GM12865 (cell line): Measurements from ENCODE around the gene EN1.

Experiments used
- DNase-seq: peaks from one replicate; pipeline ENCODE4 v3.0.0; 2010; ENCODE audit warnings: low read depth
- H3K4me3 ChIP-seq: 2 replicates; pipeline ENCODE4 v1.5.1; 2011; ENCODE audit warnings: mild to moderate bottlenecking, low read depth, low read length, control low read depth
- CTCF ChIP-seq: IDR thresholded peaks from 2 replicates; pipeline ENCODE4 v1.5.1; 2011; ENCODE audit warnings: low read length, control low read depth, low read depth, inconsistent platforms; ENCODE audit not compliant: insufficient read depth; ENCODE audit errors: missing control alignments

The EN1 gene

GRCh38 chr2:118861242-118861641 is 13.8 kb upstream of the EN1 start:
- DNase-seq, result no peak
- no peak for TF ChIP-seq CTCF
- H3K4me3 ChIP-seq, result no peak overlapping the region

GRCh38 chr2:118860506-118860905 is 13.1 kb upstream of the EN1 start:
- H3K4me3 ChIP-seq, result no peak overlapping the region
- no peak for DNase-seq
- TF ChIP-seq CTCF, result no peak

- no peak for TF ChIP-seq CTCF
- no peak for DNase-seq
- H3K4me3 ChIP-seq, result no peak overlapping the region
Observed at GRCh38 chr2:118859157-118859770, 11.8 kb upstream of the EN1 start.

- TF ChIP-seq CTCF, result no peak
- DNase-seq, result no peak
- H3K4me3 ChIP-seq, result no peak overlapping the region
Observed at GRCh38 chr2:118858485-118859156, 11.2 kb upstream of the EN1 start.

- TF ChIP-seq CTCF, result no peak
- H3K4me3 ChIP-seq, result no peak overlapping the region
Observed at GRCh38 chr2:118857677-118858484, 10.4 kb upstream of the EN1 start.

GRCh38 chr2:118856978-118857676 is 9.7 kb upstream of the EN1 start:
- DNase-seq, result no peak
- no peak for TF ChIP-seq CTCF
- H3K4me3 ChIP-seq, result no peak overlapping the region

More at GRCh38 chr2:118857677-118858484, 10.4 kb upstream of the EN1 start:
- no peak for DNase-seq
